ENCODE results near the gene ZCCHC7.

- TF ChIP-seq REST (IDR thresholded peaks at IDR 0.05; ENCODE audit: insufficient read depth in 1 of 2, low read depth in 2 of 2, low read length in 2 of 2) (no peak), POLR2AphosphoS5 (IDR thresholded peaks at IDR 0.05; ENCODE audit: low read depth, low read length) (no peak), SIN3A (IDR thresholded peaks at IDR 0.05; ENCODE audit: borderline replicate concordance, insufficient read depth, low read length) (no peak), FOXP2 (optimal IDR thresholded peaks at IDR 0.05; ENCODE audit: borderline replicate concordance, extremely low read depth, extremely low read length, insufficient read depth) (no peak), TAF1 (IDR thresholded peaks at IDR 0.05; ENCODE audit: borderline replicate concordance, insufficient read depth, low read length) (no peak)
Measured at GRCh38 chr9:37333288-37333687, 212.9 kb downstream of the ZCCHC7 start.

Measured in PFSK-1 (cell line).